IPS DF 4.7 (cell line): ENCODE data around the gene ZFAND6.

Experiments used
- DNase-seq: peaks from one replicate; pipeline ENCODE4 v3.0.0-alpha.2; 2013; ENCODE audit warnings: low spot score; ENCODE audit errors: extremely low read depth

Gene ZFAND6

GRCh38 chr15:80167936-80168335, 108.5 kb downstream of the ZFAND6 start:
- DNase-seq = no peak

- no peak for DNase-seq
These were observed 108.9 kb downstream of the ZFAND6 start for GRCh38 chr15:80168421-80168820.

GRCh38 chr15:80169768-80170357, 110.4 kb downstream of the ZFAND6 start:
- DNase-seq = no peak

GRCh38 chr15:80170596-80170995, 111.1 kb downstream of the ZFAND6 start:
- DNase-seq = no peak

GRCh38 chr15:80171787-80172186, 112.3 kb downstream of the ZFAND6 start:
- no peak for DNase-seq

- no peak for DNase-seq
These were observed 112.9 kb downstream of the ZFAND6 start for GRCh38 chr15:80172401-80172800.

- DNase-seq = no peak
These were observed 113.7 kb downstream of the ZFAND6 start for GRCh38 chr15:80173022-80173759.

- DNase-seq = no peak
These were observed 114.7 kb downstream of the ZFAND6 start for GRCh38 chr15:80174017-80174746.

- no peak for DNase-seq
These were observed 116.0 kb downstream of the ZFAND6 start for GRCh38 chr15:80175436-80175835.

GRCh38 chr15:80176443-80176842, 117.0 kb downstream of the ZFAND6 start:
- no peak for DNase-seq

GRCh38 chr15:80177156-80177555, 117.7 kb downstream of the ZFAND6 start:
- DNase-seq = no peak

GRCh38 chr15:80179025-80179759, 119.7 kb downstream of the ZFAND6 start:
- no peak for DNase-seq

GRCh38 chr15:80179935-80180334, 120.5 kb downstream of the ZFAND6 start:
- no peak for DNase-seq

GRCh38 chr15:80180468-80180867, 121.0 kb downstream of the ZFAND6 start:
- no peak for DNase-seq

- DNase-seq = no peak
These were observed 121.5 kb downstream of the ZFAND6 start for GRCh38 chr15:80180986-80181385.

- DNase-seq = no peak
These were observed 123.3 kb downstream of the ZFAND6 start for GRCh38 chr15:80182611-80183261.

- no peak for DNase-seq
These were observed 123.8 kb downstream of the ZFAND6 start for GRCh38 chr15:80183306-80183705.

- DNase-seq = no peak
These were observed 124.4 kb downstream of the ZFAND6 start for GRCh38 chr15:80183886-80184285.

- DNase-seq = no peak
These were observed 125.1 kb downstream of the ZFAND6 start for GRCh38 chr15:80184554-80184953.

- no peak for DNase-seq
These were observed 125.7 kb downstream of the ZFAND6 start for GRCh38 chr15:80185152-80185551.

- no peak for DNase-seq
These were observed 126.6 kb downstream of the ZFAND6 start for GRCh38 chr15:80186066-80186465.
